GM13976 (cell line): Measurements from ENCODE around the gene UBE2I.

Experiments
- DNase-seq: peaks from one replicate; pipeline ENCODE4 v3.0.0; 2012; ENCODE audit warnings: low spot score
- in situ Hi-C: fragments of 300-500 bp; cut with MboI; formaldehyde crosslinking; loops from one replicate; pipeline ENCODE4 v1.12.0; 2022; ENCODE audit warnings: low sequenced_read_pairs, mixed read lengths, inconsistent platforms; ENCODE audit not compliant: unreplicated experiment
- TF ChIP-seq, protein P1 (sequence below): IDR thresholded peaks from 2 replicates; pipeline ENCODE4 v1.5.1; 2012; ENCODE audit warnings: borderline replicate concordance, mild to moderate bottlenecking; ENCODE audit not compliant: insufficient read depth; ENCODE audit errors: extremely low read depth, missing control alignments, control extremely low read depth

UBE2I gene

DNA sequence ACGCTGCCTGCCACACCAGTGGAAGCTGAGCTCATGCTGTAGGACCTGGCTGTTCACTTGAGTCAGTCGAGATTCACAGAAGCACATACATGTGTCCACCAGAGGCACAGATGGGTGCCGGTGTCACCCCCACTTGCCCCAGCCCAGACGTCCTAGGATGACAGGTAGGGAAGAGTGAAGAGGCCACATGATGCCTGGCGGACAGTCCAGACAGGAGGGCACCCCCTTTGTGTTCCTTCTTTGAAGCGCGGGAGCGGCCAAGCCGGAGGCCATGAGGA lies 8.8 kb downstream of the UBE2I start:
- TF ChIP-seq, protein P1, sequence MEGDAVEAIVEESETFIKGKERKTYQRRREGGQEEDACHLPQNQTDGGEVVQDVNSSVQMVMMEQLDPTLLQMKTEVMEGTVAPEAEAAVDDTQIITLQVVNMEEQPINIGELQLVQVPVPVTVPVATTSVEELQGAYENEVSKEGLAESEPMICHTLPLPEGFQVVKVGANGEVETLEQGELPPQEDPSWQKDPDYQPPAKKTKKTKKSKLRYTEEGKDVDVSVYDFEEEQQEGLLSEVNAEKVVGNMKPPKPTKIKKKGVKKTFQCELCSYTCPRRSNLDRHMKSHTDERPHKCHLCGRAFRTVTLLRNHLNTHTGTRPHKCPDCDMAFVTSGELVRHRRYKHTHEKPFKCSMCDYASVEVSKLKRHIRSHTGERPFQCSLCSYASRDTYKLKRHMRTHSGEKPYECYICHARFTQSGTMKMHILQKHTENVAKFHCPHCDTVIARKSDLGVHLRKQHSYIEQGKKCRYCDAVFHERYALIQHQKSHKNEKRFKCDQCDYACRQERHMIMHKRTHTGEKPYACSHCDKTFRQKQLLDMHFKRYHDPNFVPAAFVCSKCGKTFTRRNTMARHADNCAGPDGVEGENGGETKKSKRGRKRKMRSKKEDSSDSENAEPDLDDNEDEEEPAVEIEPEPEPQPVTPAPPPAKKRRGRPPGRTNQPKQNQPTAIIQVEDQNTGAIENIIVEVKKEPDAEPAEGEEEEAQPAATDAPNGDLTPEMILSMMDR = no peak
- no peak for DNase-seq
- in situ Hi-C loops = loop anchor here (25.0 kb wide), 1 partner anchor 106 kb away; no protein-coding TSS in a partner anchor

DNA sequence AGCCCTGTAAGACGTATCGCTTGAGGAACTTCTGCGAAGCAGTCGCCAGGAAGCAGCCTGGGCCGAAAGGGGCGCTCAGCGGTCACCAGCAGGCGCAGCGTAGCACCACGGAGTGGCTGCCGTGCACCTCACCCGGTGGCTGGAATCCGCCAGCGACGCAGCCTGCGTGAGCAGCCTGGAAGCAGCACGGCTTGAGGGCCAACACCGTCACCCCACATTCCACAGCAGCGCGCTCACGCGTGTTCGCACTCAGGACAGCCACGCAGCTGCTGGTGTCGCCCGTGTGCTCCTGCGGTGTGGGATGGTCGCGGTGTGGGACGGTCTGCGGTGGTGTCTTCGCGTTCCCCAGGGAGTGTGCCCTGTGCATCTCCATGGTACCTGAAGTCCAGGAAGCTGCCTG lies 9.6 kb downstream of the UBE2I start:
- no peak for DNase-seq
- TF ChIP-seq, protein P1 = no peak
- in situ Hi-C loops = loop anchor here (25.0 kb wide), 1 partner anchor 107 kb away; no protein-coding TSS in a partner anchor

- in situ Hi-C loops = loop anchor here (25.0 kb wide), 1 partner anchor 108 kb away; no protein-coding TSS in a partner anchor
- TF ChIP-seq, protein P1 = no peak
- no peak for DNase-seq
Observed at GRCh38 chr16:1320097-1320496, 10.7 kb downstream of the UBE2I start.

- in situ Hi-C loops = loop anchor here (25.0 kb wide), 1 partner anchor 108 kb away; no protein-coding TSS in a partner anchor
- TF ChIP-seq, protein P1 = no peak
- DNase-seq = no peak
Observed at GRCh38 chr16:1320658-1321240, 11.3 kb downstream of the UBE2I start.

DNA sequence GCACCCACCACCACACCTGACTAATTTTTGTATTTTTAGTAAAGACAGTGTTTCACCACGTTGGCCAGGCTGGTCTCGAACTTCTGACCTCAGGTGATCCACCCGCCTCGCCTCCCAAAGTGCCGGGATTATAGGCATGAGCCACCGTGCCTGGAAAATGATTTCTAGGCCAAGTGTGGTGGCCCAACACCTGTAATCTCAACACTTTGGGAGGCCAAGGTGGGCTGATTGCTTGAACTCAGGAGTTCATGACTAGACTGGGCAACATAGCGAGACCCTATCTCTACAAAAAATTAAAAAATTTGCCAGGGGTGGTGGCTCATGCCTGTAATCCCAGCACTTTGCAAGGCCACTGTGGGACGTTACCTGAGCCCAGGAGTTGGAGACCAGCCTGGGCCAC lies 13.0 kb downstream of the UBE2I start:
- no peak for DNase-seq
- in situ Hi-C loops = loop anchor here (25.0 kb wide), 1 partner anchor 110 kb away; no protein-coding TSS in a partner anchor
- TF ChIP-seq, protein P1 = no peak

DNA sequence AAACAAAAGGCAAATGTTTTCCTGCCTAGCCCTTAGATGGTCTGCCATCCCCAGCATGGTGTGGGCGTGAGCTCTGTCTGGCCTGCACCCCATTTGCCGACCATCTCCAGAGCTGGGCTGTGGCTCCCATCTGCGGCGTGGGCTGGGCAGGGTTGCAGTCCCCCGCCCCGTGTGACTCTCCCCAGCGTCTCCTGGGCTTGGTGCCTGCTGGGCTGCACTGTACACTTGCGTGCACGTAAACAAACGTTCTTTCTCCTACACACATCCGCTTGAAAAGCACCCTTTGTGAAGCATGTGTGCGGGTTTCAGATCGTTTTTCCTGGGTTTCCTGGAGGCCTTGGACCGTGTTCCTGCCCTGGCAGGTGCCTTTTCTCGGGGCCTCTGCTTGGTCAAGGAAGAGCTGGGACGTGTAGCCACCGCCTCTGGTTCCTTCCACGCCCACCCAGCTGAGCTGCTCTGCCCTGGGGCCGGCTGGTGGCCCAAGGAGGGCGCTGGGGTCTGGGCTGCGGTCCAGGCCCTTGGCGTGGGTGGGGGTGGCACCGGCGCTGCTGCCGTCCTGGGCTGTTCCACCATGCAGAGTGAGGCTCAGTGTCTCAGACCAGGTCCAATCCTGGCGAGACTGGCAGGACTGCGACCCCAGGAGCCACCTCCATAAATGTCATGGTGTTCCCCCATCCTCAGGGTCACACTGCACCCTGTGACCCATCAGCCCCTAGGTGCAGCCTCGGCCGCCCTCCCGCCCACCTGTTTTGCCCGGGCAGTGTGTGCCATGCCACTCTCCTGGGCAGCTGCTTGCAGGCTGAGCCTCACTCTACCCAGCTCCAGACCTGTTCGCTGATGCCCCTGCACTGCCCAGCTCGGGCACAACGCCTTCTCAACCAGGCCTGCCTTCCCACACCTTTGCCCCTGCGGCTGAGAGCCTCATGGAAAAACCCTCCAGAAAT lies 14.1 kb downstream of the UBE2I start:
- DNase-seq = no peak
- in situ Hi-C loops = loop anchor here (25.0 kb wide), 1 partner anchor 111 kb away; no protein-coding TSS in a partner anchor
- TF ChIP-seq, protein P1 = no peak
